Transverse colon (tissue), 3 donors: ENCODE measurements around the gene TMEM245.
A peak's percentile ranks its signal among the peaks of the same experiment; 100 is the strongest.

Experiments
- CTCF ChIP-seq, 5 experiments: fragments of 200-600 bp in 3 of 5; fragments of 450-650 bp in 2 of 5; sonication (generic) in 3 of 5; IDR thresholded peaks; 1 replicate in 2 of 5; 2 replicates in 3 of 5; pipeline ENCODE4 v1.5.1; 2016 to 2017; ENCODE audit warnings: antibody characterized with exemption in 5 of 5, inconsistent platforms in 3 of 5, mild to moderate bottlenecking in 2 of 5, moderate library complexity in 1 of 5
- EP300 ChIP-seq: sonication (generic); formaldehyde crosslinking; IDR thresholded peaks from one replicate; pipeline ENCODE4 v1.6.1; 2017; ENCODE audit warnings: antibody characterized with exemption, low read depth

DNA sequence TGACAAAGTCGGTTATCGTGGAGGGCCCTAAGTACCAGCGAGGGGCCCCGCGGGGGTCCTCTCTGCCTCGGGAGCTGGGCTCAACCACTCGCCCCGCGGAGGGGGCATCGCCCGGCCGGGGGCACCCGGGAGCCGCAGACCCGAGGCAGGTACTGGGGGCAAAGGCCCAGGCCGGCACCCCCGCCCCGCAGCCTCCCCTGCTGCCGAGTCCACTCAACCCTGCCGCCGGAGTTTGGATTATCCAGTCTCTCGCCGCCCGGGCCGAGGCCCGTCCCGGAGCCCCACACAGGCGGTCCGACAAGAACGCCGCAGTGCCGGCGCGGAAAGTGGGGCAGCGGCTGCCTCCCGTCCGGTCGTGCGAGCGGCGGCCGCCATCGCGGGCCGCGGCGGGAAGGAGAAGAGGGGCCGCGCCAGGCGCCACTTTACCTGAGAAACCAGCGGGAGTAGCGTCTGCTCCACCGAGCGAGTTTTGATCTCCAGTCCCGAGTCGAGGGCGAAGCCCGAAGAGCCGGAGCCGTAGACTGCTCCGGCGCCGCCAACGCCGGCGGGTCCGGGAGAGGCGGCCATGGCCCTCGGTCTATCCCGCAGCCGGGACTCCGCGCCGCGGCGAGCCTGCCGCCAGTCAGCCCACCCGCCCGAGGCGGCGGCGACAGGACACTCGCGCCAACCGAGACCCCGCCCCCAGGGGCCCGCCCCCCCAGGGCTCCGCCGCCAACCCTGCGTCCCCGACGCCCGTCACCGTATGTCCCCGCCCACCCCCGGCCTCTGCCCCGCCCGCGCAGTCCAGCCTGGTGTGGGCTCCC is 106.7 kb downstream of the TMEM245 start, which contains the start of gene CTNNAL1:
- peak in 1 of 5 experiments; percentile 9 for TF ChIP-seq CTCF (IDR thresholded peaks at IDR 0.05)
- no peak for TF ChIP-seq EP300
